Activated naive CD4-positive, alpha-beta T cell (primary cell): ENCODE data around the gene IL1RL1.

Source experiments
- DNase-seq, 4 experiments: peaks; one replicate each; lab custom pipeline; 2025; lab: John Stamatoyannopoulos, UW

Gene IL1RL1

GRCh38 chr2:102335871-102336366 lies 24.6 kb downstream of the IL1RL1 start:
- DNase-seq, result no peak

GRCh38 chr2:102336502-102336945 lies 25.2 kb downstream of the IL1RL1 start:
- no peak for DNase-seq

- no peak for DNase-seq
Observed at GRCh38 chr2:102337012-102337411, 25.6 kb downstream of the IL1RL1 start.

DNA sequence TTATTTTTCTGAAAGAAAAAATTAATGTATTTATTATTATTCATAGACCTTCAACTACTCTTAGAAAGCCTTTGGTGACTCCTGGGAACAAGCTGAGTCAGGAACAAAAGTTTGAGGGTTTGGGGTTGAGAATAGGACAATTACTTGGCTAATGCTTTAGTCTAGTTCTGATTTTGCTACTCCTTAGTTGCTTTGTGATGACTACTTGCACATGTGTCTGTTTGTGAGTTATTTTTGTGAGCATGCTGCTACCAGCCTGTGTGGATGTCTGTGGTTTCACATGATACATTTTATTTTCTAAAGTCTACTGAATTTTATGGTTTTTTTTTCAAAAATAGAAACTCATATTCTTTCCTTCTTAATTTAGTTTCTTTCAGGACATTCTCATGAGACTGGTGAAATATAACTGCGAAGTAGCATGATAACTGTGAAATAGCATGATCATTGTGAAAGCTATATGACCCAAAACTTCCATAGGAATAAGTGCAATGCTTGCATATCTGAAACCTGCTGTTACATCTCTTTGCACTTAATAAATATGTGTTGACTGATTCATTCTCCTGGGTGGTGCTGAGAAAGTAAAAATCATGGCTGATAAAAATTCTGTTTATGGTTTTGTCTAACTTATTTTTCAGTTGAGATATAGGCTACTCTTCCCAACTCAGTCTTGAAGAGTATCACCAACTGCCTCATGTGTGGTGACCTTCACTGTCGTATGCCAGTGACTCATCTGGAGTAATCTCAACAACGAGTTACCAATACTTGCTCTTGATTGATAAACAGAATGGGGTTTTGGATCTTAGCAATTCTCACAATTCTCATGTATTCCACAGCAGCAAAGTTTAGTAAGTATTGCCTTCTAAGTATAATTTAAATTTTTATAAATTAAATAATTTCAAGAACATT lies 26.4 kb downstream of the IL1RL1 start:
- DNase-seq, result no peak

DNA sequence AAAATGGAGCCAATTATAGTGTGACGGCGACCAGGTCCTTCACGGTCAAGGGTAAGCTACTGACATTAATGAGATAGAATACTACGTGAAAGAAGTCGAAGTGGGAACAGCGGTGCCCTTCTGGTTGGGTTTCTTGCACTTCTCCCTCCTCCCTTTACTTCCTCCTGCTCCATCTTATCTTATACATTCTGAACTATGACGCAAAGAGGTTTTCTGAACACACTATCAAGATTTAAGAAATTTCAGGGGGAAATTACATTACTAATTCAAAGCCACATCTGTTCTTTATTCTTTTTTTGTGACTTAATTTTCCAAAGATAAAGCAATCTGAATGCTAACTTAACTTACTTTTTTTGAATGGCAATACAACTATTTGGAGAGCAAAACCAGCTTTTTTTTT lies 29.4 kb downstream of the IL1RL1 start:
- DNase-seq, result no peak

DNA sequence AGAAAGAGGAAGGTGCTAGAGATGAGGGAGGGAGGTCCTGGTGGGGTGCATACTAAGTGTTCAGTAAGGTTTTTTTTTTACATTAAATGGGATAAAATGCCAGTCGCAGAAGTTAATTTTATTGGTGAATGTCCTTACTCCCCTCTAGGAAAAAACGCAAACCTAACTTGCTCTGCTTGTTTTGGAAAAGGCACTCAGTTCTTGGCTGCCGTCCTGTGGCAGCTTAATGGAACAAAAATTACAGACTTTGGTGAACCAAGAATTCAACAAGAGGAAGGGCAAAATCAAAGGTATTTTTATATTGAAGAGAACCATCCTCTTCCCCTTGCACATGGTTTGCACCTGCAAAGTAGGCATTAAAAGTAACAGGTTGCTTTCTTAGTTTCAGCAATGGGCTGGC lies 31.5 kb downstream of the IL1RL1 start:
- no peak for DNase-seq

DNA sequence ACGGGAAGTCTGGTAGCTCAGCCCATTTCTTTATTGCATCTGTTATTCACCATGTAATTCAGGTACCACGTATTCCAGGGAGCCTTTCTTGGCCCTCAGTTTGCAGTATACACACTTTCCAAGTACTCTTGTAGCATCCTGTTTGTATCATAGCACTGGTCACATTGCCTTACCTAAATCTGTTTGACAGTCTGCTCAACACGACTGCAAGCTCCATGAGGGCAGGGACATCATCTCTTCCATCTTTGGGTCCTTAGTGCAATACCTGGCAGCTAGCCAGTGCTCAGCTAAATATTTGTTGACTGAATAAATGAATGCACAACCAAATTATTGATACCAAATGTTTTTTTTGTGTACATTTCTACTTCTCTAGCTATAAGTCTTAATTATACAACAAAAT lies 33.0 kb downstream of the IL1RL1 start:
- no peak for DNase-seq

GRCh38 chr2:102345329-102345920 lies 34.1 kb downstream of the IL1RL1 start:
- DNase-seq, result no peak

GRCh38 chr2:102346381-102347130 lies 35.2 kb downstream of the IL1RL1 start:
- DNase-seq, result no peak

DNA sequence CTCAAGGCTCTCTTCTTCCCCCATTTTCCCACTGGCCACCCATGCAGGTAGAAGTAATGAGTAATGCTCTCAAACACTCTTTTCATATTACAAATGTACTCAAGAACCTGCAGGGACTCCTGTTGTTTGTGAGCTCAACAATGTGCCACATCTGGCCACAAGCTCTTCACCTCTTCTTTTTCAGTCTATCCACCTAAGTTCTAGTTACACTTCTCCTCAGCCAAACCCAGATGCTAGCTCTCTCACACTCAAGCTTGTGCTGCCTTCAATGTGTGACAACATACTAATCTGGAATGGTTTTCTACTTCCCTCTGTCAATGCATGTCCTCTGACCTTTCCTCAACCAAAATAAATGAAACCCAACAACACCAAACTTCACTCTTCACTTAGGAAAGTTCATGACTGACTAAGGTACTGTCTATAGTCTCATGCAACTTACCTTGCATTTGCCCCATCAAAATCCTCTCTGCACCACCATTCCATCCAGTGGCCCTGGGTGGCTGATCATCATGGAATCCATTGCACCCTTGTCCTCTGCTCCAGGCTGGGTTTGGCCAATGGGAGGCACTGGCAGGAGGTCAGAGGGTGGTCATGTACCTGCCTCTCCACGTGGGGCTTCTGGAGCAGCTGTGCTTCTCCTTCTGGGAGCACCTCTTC lies 38.9 kb downstream of the IL1RL1 start:
- DNase-seq, result no peak

DNA sequence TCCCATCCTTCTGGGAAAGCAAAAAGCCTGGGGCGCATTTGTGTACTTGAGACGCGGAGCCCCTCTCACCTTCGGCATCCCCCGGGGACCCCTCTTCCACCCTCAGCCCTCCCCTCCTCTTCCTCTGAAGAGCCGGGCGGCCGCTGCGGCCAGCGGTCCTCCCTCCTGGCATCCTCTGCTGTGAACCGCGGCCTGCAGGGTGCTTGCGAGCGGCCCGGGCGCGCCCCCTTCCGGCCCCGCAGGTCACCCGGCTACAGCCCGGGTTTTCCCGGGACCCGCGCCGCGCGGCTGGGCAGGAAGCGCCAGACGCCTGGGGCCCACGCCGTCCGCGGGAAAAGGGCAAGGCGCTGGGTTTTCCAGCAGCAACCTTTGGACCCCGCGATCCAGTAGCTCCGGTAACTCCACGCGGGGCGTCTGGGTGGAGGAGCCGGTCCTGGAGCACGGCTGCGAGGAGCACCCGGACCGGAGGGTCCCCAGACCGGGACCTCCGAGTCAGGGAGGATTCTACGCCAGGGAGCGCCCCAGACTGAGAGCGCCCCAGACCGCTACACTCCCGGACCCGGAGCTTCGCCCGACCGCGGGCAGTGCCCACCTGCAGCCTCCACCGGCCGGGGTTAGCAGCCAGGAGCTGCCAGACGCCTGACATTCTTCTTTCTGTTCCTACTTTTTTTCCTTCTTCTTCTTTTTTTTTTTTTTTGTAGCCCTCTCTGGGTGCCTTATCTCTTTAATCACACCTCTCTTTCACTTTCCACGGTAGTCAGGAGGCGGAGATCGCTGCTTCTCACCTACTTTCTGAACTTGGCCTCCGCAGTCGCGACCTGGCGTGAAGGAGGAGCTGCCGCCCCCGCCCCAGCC lies 44.4 kb downstream of the IL1RL1 start, which contains the start of gene IL18R1:
TSS of gene IL18R1 (plus strand) at position 271 of the 855 bp plus-strand sequence. CDS start 6,865 bp downstream, outside the sequence.
- peak; percentile 16 to 50 (median 40) for DNase-seq

DNA sequence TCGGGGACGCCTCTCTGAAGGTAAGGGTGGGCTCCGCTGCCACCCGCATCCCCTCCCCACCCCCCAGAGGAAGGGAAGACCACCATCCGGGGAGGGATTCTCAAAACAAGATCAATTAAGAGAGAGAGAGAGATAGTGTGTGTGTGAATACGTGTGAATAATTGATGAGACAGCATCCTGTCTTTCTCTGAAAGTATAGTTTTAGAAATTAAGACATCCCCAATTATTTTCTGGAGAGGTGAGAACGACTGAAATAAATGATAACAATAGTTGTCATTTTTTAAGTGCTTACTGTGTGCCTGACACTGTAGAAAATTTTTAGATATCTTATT lies 45.0 kb downstream of the IL1RL1 start:
- no peak for DNase-seq

DNA sequence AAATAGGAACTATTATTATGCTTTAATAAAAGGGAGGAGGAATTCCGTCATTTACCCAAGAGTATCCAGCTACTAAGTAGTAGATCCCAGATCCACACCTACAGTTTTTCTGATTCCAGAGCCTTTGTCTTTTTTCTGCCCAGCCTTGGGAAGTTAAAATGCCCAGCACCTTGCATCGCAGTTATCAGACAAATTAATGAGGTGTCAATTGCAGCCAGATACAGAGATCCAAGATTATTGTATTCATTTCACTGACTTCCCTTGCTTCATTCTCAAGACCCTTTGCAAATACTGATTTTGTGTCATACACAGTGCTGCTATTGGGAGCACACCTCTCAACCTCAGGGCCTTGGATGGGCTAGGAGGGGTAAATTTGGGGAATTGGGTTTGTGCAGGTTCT lies 45.4 kb downstream of the IL1RL1 start:
- DNase-seq, result no peak

DNA sequence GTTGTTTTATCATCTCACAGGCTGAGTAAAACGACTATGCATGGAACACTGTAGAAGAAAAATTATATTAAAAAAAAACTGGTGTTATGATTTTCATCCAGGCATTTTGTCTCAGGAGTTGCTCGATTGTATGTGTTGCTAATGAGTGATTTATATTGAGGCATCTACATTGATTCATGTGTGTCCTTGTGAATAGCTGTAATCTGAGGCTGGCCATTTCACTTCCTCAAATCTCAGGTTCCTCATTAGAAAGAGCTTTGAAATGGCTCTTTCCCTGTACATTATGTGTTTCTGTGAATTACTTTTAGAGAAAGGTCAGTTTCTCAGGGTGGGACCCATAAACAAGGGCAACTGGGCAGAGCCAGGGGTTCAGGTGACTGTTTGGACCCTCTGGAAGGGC lies 46.6 kb downstream of the IL1RL1 start:
- DNase-seq, result no peak

GRCh38 chr2:102358496-102358895 lies 47.1 kb downstream of the IL1RL1 start:
- DNase-seq, result no peak

DNA sequence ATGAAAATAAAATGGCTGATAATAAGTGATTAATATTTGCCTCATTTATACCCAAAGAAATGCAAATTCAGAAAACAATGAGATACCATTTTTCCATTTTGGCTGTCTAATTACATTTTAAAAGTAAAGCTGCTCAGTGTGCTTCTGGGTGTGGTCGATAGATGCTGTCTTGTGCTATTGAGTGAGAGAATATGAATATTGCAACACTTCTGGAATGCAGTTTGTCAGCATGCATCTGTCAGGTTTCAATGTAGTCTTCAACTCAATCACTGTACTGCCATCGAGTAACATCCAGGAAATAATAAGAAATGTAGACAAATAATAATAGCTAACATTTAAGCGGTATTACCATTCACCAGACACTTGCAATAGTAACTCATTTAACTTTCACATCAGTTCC lies 48.2 kb downstream of the IL1RL1 start:
- no peak for DNase-seq

- DNase-seq, result no peak
Observed at GRCh38 chr2:102361632-102362241, 50.4 kb downstream of the IL1RL1 start.

DNA sequence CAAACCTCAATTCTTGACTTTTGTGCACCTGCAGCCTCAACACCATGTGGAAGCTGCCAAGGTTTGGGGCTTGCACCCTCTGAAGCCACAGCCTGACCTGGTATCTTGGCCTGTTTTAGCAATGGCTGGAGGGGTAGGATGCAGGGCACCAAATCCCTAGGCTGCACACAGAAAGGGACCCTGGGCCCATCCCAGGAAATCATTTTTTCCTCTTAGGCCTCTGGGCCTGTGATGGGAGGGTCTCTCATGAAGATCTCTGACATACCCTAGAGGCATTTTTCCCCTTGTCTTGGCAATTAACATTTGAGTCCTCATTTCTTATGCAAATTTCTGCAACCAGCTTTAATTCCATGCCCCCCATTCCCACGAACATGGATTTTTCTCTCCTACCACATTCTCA lies 54.4 kb downstream of the IL1RL1 start:
- no peak for DNase-seq

- DNase-seq, result no peak
Observed at GRCh38 chr2:102366406-102367112, 55.2 kb downstream of the IL1RL1 start.
